NB4 (cell line): ENCODE measurements around the gene CFAP91.

Experiments
- MYC ChIP-seq: IDR thresholded peaks from 2 replicates; pipeline ENCODE4 v1.6.1; 2011; ENCODE audit warnings: low read depth, low read length
- POLR2A ChIP-seq: IDR thresholded peaks from 2 replicates; pipeline ENCODE4 v1.6.1; 2011; ENCODE audit warnings: mild to moderate bottlenecking; ENCODE audit not compliant: insufficient read length; ENCODE audit errors: extremely low read depth
- TF ChIP-seq, protein P1 (sequence below): IDR thresholded peaks from one replicate; pipeline ENCODE4 v1.5.1; 2012; ENCODE audit warnings: low read depth, low read length

DNA sequence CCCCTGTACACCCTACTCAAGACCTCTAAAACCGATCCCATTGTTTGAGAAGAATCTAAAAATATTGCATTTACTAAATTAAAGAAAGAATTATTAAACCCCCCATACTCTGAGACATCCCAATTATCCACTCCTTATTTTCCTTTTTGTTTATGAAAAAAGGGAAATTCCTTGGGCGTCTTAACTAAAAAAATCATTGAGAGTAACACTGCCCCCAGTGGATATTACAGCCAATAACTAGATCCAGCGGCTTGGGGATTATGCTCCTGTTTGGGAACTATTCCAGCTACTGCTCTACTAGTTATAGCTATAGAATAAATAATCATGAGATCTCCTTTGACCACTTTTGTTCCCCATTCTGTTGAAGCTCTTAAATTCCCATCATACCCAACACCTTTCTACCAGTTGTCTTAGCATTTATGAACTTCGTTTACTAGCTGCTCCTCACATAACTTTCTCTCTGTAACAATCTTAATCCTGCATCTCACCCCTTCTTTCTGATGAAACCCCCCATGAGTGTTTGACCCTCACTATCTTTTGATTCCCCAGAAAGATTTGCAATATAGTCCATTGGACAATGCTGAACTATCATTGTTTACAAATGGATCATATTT lies 12.7 kb upstream of the CFAP91 start:
- no peak for TF ChIP-seq POLR2A
- TF ChIP-seq, protein P1, sequence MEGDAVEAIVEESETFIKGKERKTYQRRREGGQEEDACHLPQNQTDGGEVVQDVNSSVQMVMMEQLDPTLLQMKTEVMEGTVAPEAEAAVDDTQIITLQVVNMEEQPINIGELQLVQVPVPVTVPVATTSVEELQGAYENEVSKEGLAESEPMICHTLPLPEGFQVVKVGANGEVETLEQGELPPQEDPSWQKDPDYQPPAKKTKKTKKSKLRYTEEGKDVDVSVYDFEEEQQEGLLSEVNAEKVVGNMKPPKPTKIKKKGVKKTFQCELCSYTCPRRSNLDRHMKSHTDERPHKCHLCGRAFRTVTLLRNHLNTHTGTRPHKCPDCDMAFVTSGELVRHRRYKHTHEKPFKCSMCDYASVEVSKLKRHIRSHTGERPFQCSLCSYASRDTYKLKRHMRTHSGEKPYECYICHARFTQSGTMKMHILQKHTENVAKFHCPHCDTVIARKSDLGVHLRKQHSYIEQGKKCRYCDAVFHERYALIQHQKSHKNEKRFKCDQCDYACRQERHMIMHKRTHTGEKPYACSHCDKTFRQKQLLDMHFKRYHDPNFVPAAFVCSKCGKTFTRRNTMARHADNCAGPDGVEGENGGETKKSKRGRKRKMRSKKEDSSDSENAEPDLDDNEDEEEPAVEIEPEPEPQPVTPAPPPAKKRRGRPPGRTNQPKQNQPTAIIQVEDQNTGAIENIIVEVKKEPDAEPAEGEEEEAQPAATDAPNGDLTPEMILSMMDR, result peak; percentile 42
- TF ChIP-seq MYC, result no peak
